Large intestine (tissue), 12 donors: ENCODE data around the gene TMEM183A. TPM values are rescaled to one million over a fixed set of nuclear protein-coding genes. Genes with fewer than 3 reads are reported as not detected.

Source experiments
- DNase-seq, 2 donors: peaks; one replicate each; pipeline versions ENCODE4 v3.0.0 to v3.0.0-alpha.2; 2013
- H3K27ac ChIP-seq: one replicate; pipeline ENCODE4 v1.5.1; 2013; ENCODE audit warnings: low read length
- H3K27me3 ChIP-seq: 2 replicates; pipeline ENCODE4 v1.6.1; 2013; ENCODE audit warnings: low read length; ENCODE audit not compliant: control insufficient read depth, insufficient read depth
- H3K36me3 ChIP-seq: 2 replicates; pipeline ENCODE4 v1.6.1; 2013; ENCODE audit warnings: low read length; ENCODE audit not compliant: control insufficient read depth, insufficient read depth
- H3K4me1 ChIP-seq: one replicate; pipeline ENCODE4 v1.6.1; 2013; ENCODE audit warnings: low read length; ENCODE audit not compliant: control insufficient read depth, insufficient read depth
- H3K4me3 ChIP-seq: one replicate; pipeline ENCODE4 v1.5.1; 2013; ENCODE audit warnings: low read length
- H3K9me3 ChIP-seq: one replicate; pipeline ENCODE4 v1.6.1; 2013; ENCODE audit warnings: mild to moderate bottlenecking, low read depth, low read length, moderate library complexity; ENCODE audit not compliant: control insufficient read depth
- WGBS: methylation state at CpG from one replicate; pipeline ENCODE4 v1.1.5; 2013; ENCODE audit warnings: low lambda C conversion rate; ENCODE audit not compliant: insufficient coverage; 5-methylcytosine and 5-hydroxymethylcytosine counted together
- long read RNA-seq, 11 donors: transcript quantifications; one replicate each; lab custom pipeline, GENCODE V29; 2026
- polyA plus RNA-seq: library from polyadenylated mRNA; unstranded; fragments of 120-200 nt; gene quantifications from one replicate; pipeline ENCODE4 v1.2.1, GENCODE V29; 2013

TMEM183A gene, protein sequence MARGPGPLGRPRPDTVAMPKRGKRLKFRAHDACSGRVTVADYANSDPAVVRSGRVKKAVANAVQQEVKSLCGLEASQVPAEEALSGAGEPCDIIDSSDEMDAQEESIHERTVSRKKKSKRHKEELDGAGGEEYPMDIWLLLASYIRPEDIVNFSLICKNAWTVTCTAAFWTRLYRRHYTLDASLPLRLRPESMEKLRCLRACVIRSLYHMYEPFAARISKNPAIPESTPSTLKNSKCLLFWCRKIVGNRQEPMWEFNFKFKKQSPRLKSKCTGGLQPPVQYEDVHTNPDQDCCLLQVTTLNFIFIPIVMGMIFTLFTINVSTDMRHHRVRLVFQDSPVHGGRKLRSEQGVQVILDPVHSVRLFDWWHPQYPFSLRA
- 58.8 TPM for polyA plus RNA-seq
- long read RNA-seq, donor 1, partial matches to known transcripts, result 0 of 4 reads
- long read RNA-seq, donor 1, other reads (novel, unspliced or antisense), result 0 of 4 reads
- long read RNA-seq, donor 2, transcript TMEM183A-201 (8 exons, 3,019 nt), result major isoform, 12 of 53 reads
- long read RNA-seq, donor 2, partial matches to known transcripts, result 40 of 53 reads
- long read RNA-seq, donor 2, other reads (novel, unspliced or antisense), result 0 of 53 reads
- long read RNA-seq, donor 3, result 0 reads
- long read RNA-seq, donor 4, partial matches to known transcripts, result 0 of 2 reads
- long read RNA-seq, donor 4, other reads (novel, unspliced or antisense), result 0 of 2 reads
- long read RNA-seq, donor 5, transcript TMEM183A-201 (8 exons, 3,019 nt), result major isoform, 7 of 13 reads
- long read RNA-seq, donor 5, partial matches to known transcripts, result 6 of 13 reads
- long read RNA-seq, donor 5, other reads (novel, unspliced or antisense), result 0 of 13 reads
- long read RNA-seq, donor 6, transcript TMEM183A-201 (8 exons, 3,019 nt), result major isoform, 10 of 41 reads
- long read RNA-seq, donor 6, partial matches to known transcripts, result 26 of 41 reads
- long read RNA-seq, donor 6, other reads (novel, unspliced or antisense), result 5 of 41 reads
- long read RNA-seq, donor 7, transcript TMEM183A-201 (8 exons, 3,019 nt), result major isoform, 8 of 15 reads
- long read RNA-seq, donor 7, partial matches to known transcripts, result 6 of 15 reads
- long read RNA-seq, donor 7, other reads (novel, unspliced or antisense), result 0 of 15 reads
- long read RNA-seq, donor 8, transcript TMEM183A-201 (8 exons, 3,019 nt), result major isoform, 13 of 54 reads
- long read RNA-seq, donor 8, partial matches to known transcripts, result 34 of 54 reads
- long read RNA-seq, donor 8, other reads (novel, unspliced or antisense), result 5 of 54 reads
- long read RNA-seq, donor 9, transcript TMEM183A-201 (8 exons, 3,019 nt), result major isoform, 20 of 40 reads
- long read RNA-seq, donor 9, partial matches to known transcripts, result 18 of 40 reads
- long read RNA-seq, donor 9, other reads (novel, unspliced or antisense), result 0 of 40 reads
- long read RNA-seq, donor 10, transcript TMEM183A-201 (8 exons, 3,019 nt), result major isoform, 9 of 26 reads
- long read RNA-seq, donor 10, partial matches to known transcripts, result 10 of 26 reads
- long read RNA-seq, donor 10, other reads (novel, unspliced or antisense), result 6 of 26 reads
- long read RNA-seq, donor 11, transcript TMEM183A-201 (8 exons, 3,019 nt), result major isoform, 9 of 15 reads
- long read RNA-seq, donor 11, partial matches to known transcripts, result 6 of 15 reads
- long read RNA-seq, donor 11, other reads (novel, unspliced or antisense), result 0 of 15 reads

DNA sequence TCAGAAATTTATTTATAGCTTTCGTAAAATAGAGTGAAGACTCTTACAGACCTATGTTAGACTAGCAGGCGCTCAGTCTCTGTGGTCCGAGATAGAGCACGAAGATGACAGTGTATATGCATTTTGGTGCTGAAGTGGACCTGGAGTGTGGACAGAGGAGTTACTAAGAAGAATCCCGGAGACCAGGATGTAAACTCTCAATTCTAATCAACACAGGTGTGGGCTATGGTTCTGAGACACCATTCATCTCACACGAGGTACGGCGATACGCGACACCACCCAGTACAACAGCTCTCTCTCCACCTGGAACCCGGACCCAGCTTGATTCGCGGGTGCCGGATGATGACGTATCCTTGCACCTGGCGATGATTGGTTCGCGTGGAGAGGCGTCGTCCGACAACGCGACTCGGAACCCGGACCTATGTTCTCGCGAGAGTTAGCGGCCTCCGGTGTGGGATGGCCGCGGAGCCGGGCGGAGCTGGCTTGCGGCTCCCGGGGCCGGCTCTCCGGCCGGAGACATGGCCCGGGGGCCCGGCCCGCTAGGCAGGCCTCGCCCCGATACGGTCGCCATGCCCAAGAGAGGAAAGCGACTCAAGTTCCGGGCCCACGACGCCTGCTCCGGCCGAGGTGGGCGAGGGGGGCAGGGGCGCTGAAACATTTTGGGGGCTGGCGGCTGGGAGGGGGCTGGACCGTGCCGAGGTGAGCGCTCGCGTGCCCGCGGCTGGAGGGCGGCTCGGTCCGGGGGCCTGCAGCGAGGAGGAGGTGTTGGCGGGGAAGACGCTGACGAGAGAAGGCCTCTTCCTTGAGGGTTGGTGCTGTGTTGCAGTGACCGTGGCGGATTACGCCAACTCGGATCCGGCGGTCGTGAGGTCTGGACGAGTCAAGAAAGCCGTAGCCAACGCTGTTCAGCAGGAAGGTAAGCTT, at the start of gene TMEM183A:
Gene TMEM183A, plus strand, starts transcription at position 427 of the 924 bp plus-strand sequence. Its CDS starts 92 bp downstream, at position 519.
- no CpG with 5 or more reads among the region's 78 CpGs for WGBS
- Histone ChIP-seq H3K27ac (peak within 1 kb of the TSS; percentile 99), H3K36me3 (peaks cover 21% of the 10 kb centered on the region), H3K9me3 (peaks cover 5% of the 10 kb centered on the region), H3K27me3 (no peaks in the 10 kb centered on the region), H3K4me1 (peaks cover 10% of the 10 kb centered on the region), H3K4me3 (peak within 1 kb of the TSS; percentile 87)
- peak; percentile 98 for DNase-seq

DNA sequence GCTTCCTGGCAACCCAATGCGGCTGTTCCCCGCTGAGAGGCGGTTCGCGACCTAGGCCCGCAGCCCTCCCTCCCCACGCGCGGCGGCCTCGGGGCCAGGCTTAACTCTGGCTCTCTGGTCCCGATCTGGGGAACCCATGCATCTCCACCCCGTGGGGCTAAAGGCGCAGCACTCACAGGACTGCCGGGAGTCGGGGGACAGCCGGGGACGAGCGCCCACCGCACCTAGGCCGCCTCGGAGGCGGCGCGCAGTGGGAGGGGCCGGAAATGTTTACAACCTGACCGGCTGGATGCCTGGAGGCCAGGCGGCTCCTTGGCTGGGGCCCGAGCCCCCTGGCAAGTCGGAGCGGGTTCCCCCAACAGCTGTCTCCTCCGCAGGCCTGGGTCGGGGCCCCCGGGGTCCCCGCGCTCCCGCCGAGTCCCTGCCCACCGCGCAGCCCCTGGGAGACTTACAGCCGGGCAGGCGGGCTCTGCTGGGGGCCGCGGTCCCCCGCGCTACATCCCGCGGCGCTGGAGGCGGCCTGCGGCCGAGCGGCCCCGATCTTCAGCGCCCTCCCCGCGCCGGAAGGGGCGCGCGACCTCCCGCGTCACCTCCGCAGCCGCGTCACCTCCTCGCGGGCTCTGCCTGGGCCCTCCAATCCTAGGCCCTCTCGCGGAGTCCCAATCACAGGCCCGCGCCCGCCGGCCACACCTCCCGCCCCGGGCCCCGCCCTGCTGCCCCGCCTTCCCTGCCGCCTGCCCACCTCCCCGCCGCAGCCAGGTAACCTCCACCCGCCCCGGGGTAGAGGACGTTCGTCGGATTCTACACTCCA, 49.2 kb upstream of the TMEM183A start, which contains the start of gene ADIPOR1:
Gene ADIPOR1, minus strand, starts transcription at position 580 of the 811 bp plus-strand sequence. CDS start 7,242 bp downstream, outside the sequence.
- Histone ChIP-seq H3K9me3 (no peaks in the 10 kb centered on the region), H3K36me3 (peaks cover 17% of the 10 kb centered on the region), H3K4me1 (peaks cover 18% of the 10 kb centered on the region), H3K27me3 (no peaks in the 10 kb centered on the region), H3K27ac (peak within 1 kb of the TSS; percentile 84), H3K4me3 (peak within 1 kb of the TSS; percentile 94)
- WGBS, result no CpG with 5 or more reads among the region's 86 CpGs
- peak; percentile 93 to 94 for DNase-seq

DNA sequence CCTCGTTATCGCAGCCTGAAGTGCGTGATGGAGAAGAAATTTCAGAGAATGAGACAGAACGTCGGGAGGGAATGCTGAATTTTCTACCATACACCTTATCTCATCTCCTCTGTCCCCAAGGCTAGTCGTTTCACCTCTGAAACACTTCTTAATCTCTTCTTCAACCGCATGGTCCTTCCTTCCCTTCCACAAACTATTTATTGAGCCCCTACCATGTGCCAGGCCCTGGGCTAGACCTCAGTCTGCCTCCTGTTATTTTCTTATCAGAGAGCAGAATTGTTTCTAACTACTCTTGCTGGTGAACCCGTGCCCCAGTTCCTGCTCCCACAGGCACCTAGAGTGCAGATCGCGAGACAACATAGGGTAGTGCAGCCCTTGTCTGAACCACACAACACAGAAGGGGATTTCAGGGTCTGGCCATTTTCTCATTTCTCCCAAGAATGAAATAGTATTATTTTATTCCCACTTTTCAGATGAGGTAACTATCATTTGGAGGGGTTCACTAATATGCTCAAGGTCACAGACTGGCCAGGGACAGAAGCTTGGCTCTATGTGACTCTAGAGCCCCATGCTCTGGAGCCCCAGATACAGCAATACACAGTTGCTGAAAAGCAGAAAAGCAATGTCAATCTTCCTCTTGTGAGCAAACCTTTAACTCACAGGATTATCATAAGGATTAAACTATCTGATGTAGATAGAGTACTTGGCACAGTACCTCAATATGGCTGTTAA, 48.5 kb upstream of the TMEM183A start:
- no peaks in the 10 kb centered on the region for H3K9me3 ChIP-seq
- H3K4me1 ChIP-seq, result peaks cover 18% of the 10 kb centered on the region
- 0% methylated on average over 2 of the region's 10 CpGs for WGBS
- no peaks in the 10 kb centered on the region for H3K27me3 ChIP-seq
- DNase-seq, result no peak
- peak overlapping the region; percentile 62 for H3K27ac ChIP-seq
- peak overlapping the region; percentile 49 for H3K4me3 ChIP-seq
- peaks cover 22% of the 10 kb centered on the region for H3K36me3 ChIP-seq

DNA sequence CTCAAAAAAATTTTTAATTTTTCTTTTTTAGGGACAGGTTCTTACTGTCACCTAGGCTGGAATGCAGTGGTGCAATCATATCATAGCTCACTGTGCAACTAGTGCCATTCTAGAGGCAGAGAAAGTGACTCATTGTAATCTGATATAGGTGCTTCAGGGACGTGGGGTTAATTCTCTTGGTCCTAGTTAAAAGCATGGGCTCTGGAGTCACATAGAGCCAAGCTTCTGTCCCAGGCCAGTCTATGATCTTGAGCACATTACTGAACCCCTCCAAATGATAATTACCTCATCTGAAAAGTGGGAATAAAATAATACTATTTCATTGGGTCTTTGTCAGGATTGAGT, 47.9 kb upstream of the TMEM183A start:
- peaks cover 22% of the 10 kb centered on the region for H3K36me3 ChIP-seq
- H3K4me1 ChIP-seq, result peaks cover 17% of the 10 kb centered on the region
- no peak overlapping the region for H3K4me3 ChIP-seq
- WGBS, result no CpG with 5 or more reads among the region's 1 CpG
- H3K9me3 ChIP-seq, result no peaks in the 10 kb centered on the region
- H3K27me3 ChIP-seq, result no peaks in the 10 kb centered on the region
- H3K27ac ChIP-seq, result no peak overlapping the region
- peak in 1 of 2 donors; percentile 8 for DNase-seq

DNA sequence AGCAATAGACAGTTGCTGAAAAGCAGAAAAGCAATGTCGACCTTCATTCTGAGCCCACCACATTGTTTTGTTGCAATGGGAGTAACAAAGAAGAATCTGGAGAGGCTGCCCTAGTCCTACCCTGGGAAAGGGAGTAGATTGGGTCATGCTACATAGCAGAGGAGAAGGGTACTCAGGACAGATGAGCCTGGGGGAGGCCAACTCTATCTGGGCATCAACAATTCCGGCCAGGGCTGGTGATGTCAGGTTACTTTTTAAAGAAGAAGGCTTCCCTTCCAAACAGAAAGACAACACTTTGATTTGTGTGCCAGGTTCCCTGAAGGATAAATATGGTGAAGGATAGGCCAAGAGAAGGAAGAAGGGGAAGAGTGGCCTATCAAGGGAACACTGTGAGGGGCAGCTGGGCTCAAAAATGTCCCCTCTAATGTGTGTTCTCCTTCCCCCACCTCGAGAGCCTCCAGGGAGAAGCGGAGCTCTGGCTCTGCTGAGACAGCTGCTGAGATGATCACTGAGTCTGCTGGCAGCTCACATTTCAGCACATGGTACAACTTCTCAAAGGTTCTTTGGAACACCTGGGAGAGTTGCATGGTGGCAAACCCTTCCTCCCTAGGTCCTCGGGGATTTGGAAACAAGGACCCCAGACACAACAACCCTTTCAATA, 45.8 kb upstream of the TMEM183A start:
- Histone ChIP-seq H3K36me3 (peaks cover 24% of the 10 kb centered on the region), H3K4me1 (peaks cover 12% of the 10 kb centered on the region), H3K4me3 (no peak overlapping the region), H3K9me3 (no peaks in the 10 kb centered on the region), H3K27me3 (no peaks in the 10 kb centered on the region), H3K27ac (no peak overlapping the region)
- DNase-seq, result no peak
- no CpG with 5 or more reads among the region's 5 CpGs for WGBS

DNA sequence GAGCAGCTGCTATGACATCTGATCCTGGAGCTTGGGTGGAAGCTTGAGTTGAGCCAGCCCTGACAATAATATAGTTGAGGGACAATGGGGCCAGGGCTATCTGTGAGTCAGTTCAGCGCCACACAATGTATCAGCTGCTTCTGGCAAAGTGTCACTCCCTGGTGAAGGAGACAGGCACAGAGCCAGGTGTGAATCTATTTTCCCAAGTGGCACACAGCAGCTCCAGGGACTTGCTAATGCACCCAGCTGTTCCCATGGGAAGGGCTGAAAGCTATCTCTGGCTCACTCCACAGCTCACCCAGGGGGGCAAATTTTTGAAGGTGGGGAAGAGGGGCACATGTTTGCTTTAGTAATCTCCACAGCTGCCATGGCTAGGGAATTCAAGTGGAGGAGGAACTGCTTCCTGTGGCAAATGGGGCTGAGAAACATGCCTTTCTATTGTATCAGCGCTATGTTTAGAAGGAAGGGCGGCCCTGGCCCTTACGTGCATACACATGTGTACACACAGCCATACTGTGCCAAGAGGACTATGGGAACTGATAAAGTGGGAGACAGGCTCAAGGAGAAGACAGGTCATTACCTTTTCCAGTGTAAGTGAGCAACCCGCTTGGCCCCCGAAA, 42.3 kb upstream of the TMEM183A start:
- no peaks in the 10 kb centered on the region for H3K9me3 ChIP-seq
- H3K4me1 ChIP-seq, result peaks cover 14% of the 10 kb centered on the region
- DNase-seq, result no peak
- peaks cover 24% of the 10 kb centered on the region for H3K36me3 ChIP-seq
- H3K27me3 ChIP-seq, result no peaks in the 10 kb centered on the region
- no peak overlapping the region for H3K27ac ChIP-seq
- no peak overlapping the region for H3K4me3 ChIP-seq
- no CpG with 5 or more reads among the region's 6 CpGs for WGBS

DNA sequence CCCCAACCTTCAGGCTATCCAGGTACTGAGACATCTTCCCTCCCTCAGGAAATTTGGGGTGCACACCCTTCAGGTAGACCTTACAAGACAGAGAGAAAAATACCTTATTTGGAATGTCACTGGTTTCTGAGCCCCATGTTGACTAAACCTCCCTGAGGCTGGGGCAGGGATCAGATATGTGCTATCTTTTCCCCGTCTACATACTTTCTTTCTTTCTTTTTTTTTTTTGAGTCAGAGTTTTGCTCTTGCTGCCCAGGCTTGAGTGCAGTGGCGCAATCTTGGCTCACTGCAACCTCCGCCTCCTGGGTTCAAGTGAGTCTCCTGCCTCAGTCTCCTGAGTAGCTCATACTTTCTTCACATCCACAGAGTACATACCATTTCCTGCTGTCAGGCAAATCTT, 41.8 kb upstream of the TMEM183A start:
- DNase-seq, result no peak
- Histone ChIP-seq H3K9me3 (no peaks in the 10 kb centered on the region), H3K27me3 (no peaks in the 10 kb centered on the region), H3K4me1 (peaks cover 14% of the 10 kb centered on the region), H3K27ac (no peak overlapping the region), H3K36me3 (peaks cover 24% of the 10 kb centered on the region), H3K4me3 (no peak overlapping the region)
- WGBS, result no CpG with 5 or more reads among the region's 3 CpGs
